H54 (cell line): Measurements from ENCODE around the gene BIRC6.
A peak's percentile ranks its signal among the peaks of the same experiment; 100 is the strongest.
"Not testable (repeated sequence)": the region's sequence is repeated elsewhere in the genome, so short reads cannot be mapped to it uniquely, and the experiment has no call there.

Source experiments
- DNase-seq: peaks from one replicate; pipeline ENCODE4 v3.0.0; 2011; ENCODE audit warnings: low spot score, mixed read lengths; ENCODE audit not compliant: insufficient read length
- FAIRE-seq: peaks from 3 replicates; lab custom pipeline; 2011; peaks lifted over from hg19 to GRCh38; lab: Jason Lieb, UNC
- POLR2A ChIP-seq: IDR thresholded peaks from 2 replicates; pipeline ENCODE4 v1.6.1; 2011; ENCODE audit warnings: low read depth, mild to moderate bottlenecking, low read length

Gene BIRC6

GRCh38 chr2:32360416-32360815 is 3.6 kb downstream of the BIRC6 start:
- FAIRE-seq (no peak), DNase-seq (no peak)
- no peak for TF ChIP-seq POLR2A

DNA sequence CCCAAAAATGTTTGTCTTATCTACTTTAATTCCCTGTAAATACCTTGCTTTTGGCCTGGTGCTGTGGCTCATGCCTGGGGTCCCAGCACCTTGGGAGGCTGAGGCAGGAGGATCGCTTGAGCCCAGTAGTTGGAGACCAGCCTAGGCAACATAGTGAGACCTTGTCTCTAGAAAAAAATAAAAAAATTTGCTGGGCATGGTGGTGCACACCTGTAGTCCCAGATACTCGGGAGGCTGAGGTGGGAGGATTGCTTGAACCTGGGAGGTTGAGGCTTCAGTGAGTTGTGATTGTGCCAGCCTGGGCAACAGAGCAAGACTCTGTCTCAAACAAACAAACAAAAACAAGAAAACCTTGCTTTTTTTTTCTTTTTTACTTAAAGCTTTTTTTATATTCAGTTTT is 6.2 kb downstream of the BIRC6 start:
- not testable (repeated sequence) for DNase-seq, FAIRE-seq

DNA sequence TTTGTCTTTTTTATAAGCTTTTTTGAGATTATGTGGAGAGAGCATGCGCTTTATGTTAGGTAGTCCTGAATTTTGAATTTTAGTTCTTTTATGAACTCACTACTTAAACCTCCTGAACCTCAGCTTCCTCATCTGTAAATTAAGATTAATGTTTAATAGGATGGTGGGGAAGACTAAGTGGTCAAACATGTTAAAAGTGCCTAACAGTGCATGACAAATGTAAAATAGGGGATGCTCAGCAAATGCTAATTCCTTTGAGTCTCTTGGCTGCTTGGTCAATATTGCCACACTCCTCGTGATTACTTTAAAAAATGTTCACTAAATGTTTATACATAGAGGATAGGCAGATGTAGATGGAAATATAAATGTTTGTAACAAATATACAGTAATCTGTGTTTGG is 6.8 kb downstream of the BIRC6 start:
- FAIRE-seq = no peak
- no peak for TF ChIP-seq POLR2A
- no peak for DNase-seq

DNA sequence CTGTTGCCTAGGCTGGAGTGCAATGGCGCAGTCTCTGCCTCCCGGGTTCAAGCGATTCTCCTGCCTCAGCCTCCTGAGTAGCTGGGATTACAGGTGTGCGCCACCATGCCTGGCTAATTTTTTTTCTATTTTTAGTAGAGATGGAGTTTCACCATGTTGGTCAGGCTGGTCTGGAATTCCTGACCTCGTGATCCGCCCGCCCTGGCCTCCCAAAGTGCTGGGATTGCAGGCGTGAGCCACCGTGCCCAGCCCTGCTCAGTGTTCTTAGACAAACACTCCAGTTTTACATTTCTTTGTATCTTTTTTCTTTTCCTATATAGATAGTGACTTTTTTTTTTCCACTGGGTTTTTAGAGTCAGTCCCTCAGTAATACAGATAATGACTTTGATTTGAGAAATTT is 7.5 kb downstream of the BIRC6 start:
- not testable (repeated sequence) for DNase-seq, FAIRE-seq

- not testable (repeated sequence) for FAIRE-seq, DNase-seq
These were observed 8.9 kb downstream of the BIRC6 start for GRCh38 chr2:32365679-32366078.

- DNase-seq (no peak), FAIRE-seq (no peak)
- no peak for TF ChIP-seq POLR2A
These were observed 9.8 kb downstream of the BIRC6 start for GRCh38 chr2:32366595-32366994.

DNA sequence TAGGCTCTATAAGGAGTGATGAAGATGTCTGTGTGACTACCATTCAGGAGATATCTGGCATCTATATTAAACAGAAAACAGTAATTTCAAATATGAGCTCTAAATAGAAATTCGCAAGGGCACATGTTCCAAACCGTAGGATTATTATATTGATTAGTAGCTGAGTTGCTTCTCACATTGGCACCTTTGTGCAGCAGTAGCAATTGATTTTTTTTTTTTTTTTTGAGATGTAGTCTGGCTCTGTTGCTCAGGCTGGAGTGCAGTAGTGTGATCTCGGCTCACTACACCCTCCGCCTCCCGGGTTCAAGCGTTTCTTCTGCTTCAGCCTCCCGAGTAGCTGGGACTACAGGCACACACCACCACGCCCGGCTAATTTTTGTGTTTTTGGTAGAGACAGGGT is 12.4 kb downstream of the BIRC6 start:
- DNase-seq (no peak), FAIRE-seq (no peak)
- TF ChIP-seq POLR2A = no peak

GRCh38 chr2:32370942-32371341 is 14.1 kb downstream of the BIRC6 start:
- FAIRE-seq = not testable (repeated sequence)

GRCh38 chr2:32372519-32373182 is 15.8 kb downstream of the BIRC6 start:
- TF ChIP-seq POLR2A = no peak
- FAIRE-seq (no peak), DNase-seq (no peak)

More at GRCh38 chr2:32370942-32371341, 14.1 kb downstream of the BIRC6 start:
- not testable (repeated sequence) for DNase-seq

DNA sequence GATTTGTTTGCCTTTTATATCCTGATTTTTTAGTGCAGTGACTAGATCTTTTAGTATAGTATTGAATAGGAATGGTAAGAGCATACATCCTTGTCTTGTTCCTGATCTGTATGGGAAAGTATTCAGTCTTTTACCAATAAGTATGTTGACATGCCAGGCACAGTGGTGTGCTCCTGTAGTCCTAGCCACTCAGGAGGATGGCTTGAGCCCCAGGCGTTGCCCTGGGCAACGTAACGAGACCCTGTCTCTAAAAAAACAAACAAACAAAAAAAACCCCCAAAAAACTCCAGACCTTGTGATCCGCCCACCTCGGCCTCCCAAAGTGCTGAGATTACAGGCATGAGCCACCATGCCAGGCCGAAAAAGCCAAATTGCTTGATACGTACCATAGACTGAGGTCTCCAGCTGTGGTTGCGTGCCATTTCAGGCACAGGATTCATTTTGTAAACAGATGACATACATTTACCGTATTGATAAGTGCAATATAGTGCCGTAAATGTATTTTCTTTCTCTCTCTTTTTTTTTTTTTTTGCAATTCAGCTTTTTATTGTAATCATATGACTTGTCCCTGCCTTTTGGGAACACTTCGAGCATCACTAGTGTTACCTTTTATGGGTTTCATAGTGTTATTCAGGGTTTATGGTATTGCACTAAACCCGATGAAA is 18.5 kb downstream of the BIRC6 start:
- TF ChIP-seq POLR2A = no peak
- DNase-seq = no peak
- FAIRE-seq = no peak

- no peak for TF ChIP-seq POLR2A
- DNase-seq = no peak
- peak; percentile 20 for FAIRE-seq
These were observed 19.9 kb downstream of the BIRC6 start for GRCh38 chr2:32376756-32377155.

GRCh38 chr2:32377928-32378327 is 21.1 kb downstream of the BIRC6 start:
- no peak for DNase-seq
- TF ChIP-seq POLR2A = no peak
- no peak for FAIRE-seq

GRCh38 chr2:32379352-32379751 is 22.5 kb downstream of the BIRC6 start:
- no peak for TF ChIP-seq POLR2A
- no peak for FAIRE-seq
- DNase-seq = no peak

DNA sequence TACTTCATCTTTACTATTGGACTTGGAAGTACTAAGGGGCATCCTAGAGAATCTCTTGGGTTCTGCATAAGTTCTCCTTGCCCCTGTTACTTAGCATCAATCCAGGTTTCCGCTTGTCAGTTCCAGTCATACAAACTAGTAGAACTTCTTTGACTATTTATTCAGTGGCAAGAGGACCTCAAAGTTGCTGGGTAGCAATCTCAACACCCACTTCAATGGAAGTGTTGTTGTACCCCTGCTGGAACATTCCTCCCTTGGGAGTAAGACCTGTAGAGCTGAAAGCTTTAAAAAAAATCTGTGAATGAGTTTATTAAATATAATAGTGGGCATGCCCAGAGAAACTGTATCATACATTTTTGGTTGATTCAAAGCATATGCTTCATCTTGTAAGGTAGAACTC is 27.0 kb downstream of the BIRC6 start:
- FAIRE-seq (no peak), DNase-seq (no peak)
- no peak for TF ChIP-seq POLR2A

- DNase-seq = no peak
These were observed 27.7 kb downstream of the BIRC6 start for GRCh38 chr2:32384529-32384928.

More at GRCh38 chr2:32384529-32384928, 27.7 kb downstream of the BIRC6 start:
- no peak for TF ChIP-seq POLR2A
- FAIRE-seq = no peak
